ENCODE data around the gene DNPH1. TPM values are rescaled to one million over a fixed set of nuclear protein-coding genes. Genes with fewer than 3 reads are reported as not detected.

The DNPH1 gene
- total RNA-seq, 4 donors from 2014 or later, result 57.0 to 88.1 (median 74.7) TPM

DNA sequence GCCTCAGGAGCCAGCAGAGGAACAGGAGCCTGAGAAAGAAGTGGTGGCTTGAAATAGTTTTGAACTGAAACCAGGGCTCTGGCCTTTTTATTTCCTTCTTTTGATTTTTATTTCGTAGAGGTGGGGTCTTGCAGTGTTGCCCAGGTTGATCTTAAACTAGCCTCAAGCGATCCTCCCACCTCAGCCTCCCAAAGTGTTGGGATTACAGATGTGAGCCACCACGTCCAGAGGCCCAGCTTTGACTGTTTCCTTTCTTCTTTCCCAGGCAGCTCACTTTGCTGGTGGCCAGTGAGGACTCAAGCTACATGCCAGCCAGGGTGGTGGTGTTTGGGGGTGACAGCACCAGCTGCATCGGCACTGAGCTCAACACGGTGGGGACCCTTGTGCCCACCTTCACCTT is 26.8 kb downstream of the DNPH1 start:
- DNase-seq (ENCODE audit: low spot score) (no peak), ATAC-seq (ENCODE audit: low FRiP score) (no peak)
- TF ChIP-seq, protein P1, sequence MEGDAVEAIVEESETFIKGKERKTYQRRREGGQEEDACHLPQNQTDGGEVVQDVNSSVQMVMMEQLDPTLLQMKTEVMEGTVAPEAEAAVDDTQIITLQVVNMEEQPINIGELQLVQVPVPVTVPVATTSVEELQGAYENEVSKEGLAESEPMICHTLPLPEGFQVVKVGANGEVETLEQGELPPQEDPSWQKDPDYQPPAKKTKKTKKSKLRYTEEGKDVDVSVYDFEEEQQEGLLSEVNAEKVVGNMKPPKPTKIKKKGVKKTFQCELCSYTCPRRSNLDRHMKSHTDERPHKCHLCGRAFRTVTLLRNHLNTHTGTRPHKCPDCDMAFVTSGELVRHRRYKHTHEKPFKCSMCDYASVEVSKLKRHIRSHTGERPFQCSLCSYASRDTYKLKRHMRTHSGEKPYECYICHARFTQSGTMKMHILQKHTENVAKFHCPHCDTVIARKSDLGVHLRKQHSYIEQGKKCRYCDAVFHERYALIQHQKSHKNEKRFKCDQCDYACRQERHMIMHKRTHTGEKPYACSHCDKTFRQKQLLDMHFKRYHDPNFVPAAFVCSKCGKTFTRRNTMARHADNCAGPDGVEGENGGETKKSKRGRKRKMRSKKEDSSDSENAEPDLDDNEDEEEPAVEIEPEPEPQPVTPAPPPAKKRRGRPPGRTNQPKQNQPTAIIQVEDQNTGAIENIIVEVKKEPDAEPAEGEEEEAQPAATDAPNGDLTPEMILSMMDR (IDR thresholded peaks at IDR 0.05), result no peak

DNA sequence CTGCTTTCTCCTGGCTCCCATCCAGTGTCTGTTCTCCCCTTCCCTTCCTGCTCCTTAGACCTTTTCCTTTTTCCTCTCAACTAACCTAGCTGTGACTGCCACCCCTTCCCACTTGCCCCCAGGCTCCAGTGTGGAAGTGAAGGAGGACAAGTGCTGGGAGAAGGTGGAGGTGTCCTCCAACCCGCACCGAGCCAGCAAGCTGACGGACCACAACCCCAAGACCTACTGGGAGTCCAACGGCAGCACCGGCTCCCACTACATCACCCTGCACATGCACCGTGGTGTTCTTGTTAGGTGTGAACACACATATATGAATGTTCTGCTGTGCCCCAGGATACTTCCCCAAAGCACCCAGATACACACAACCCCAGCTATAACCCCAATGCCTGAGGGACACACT is 28.7 kb downstream of the DNPH1 start:
- DNase-seq (ENCODE audit: low spot score), result no peak
- TF ChIP-seq, protein P1 (IDR thresholded peaks at IDR 0.05), result no peak
- no peak for ATAC-seq (ENCODE audit: low FRiP score)

DNA sequence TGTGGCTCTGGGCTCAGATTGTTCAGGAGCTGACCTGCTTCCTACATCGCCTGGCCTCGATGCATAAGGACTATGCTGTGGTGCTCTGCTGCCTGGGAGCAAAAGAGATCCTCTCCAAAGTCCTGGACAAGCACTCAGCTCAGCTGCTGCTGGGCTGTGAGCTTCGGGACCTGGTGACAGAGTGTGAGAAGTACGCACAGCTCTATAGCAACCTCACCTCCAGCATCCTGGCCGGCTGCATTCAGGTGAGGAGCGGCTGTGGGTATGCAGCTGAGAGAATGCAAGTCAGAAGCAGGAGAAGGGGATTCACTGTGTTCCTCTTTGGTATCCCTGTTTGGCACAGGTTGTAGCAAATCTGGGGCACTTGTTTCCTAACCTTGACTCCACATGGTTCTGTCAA is 29.4 kb downstream of the DNPH1 start:
- ATAC-seq (ENCODE audit: low FRiP score) (no peak), DNase-seq (ENCODE audit: low spot score) (no peak)
- TF ChIP-seq, protein P1 (IDR thresholded peaks at IDR 0.05), result no peak

DNA sequence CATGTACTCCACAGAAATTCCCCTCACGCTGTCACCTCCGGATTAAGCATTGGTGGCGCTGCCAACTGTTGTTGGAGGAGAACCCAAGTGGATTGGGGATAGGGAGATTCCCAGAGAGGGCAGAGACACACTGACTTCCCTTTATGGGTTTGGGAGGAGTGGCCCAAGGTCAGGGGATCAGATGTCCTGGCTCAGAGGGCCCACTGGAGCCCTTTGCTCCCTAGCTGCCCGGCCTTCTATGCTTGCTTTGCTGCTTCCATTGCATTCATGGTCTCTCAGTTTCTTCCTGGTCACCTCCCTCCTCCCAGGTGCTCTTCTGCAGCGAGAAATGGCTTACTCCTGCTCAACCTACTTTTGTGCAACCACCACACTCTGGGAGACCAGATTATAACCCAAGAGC is 32.9 kb downstream of the DNPH1 start:
- no peak for DNase-seq (ENCODE audit: low spot score)
- TF ChIP-seq, protein P1 (IDR thresholded peaks at IDR 0.05), result no peak
- no peak for ATAC-seq (ENCODE audit: low FRiP score)

DNA sequence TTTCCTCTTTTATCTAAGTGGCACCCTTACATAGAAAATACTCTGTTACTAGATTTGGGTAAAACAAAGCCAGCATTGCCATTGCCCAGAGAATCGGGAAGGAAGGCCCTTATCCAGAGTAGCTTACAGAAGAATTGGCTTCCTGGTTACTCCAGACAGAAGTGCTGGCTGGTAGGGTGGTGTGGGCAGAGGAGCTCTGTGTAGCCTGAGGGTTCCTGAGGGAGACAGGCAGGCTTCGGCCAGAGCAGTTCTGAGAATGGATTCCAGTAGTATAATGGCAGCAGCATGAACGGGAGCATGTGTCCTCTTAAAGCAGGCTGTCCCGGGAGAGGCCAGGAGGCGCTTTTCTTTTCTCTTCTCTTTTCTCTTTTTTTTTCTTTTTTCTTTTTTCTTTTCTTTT is 35.4 kb downstream of the DNPH1 start:
- TF ChIP-seq, protein P1 (IDR thresholded peaks at IDR 0.05), result no peak
- DNase-seq (ENCODE audit: low spot score) (no peak), ATAC-seq (ENCODE audit: low FRiP score) (no peak)

DNA sequence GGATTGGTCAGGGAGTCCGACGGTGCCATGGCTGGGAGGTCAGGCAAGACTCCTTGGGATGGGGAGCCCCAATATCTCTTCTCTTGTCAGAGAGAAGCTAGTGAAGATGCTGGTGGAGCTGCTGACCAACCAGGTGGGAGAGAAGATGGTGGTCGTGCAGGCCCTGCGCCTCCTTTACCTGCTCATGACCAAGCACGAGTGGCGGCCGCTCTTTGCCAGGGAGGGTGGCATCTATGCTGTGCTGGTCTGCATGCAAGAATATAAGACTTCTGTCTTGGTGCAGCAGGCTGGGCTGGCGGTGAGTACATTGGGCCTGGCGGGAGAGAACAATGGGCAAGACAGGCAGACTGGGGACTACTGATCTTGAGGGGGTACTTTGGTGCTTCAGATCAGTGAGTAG is 36.4 kb downstream of the DNPH1 start:
- no peak for ATAC-seq (ENCODE audit: low FRiP score)
- no peak for DNase-seq (ENCODE audit: low spot score)

DNA sequence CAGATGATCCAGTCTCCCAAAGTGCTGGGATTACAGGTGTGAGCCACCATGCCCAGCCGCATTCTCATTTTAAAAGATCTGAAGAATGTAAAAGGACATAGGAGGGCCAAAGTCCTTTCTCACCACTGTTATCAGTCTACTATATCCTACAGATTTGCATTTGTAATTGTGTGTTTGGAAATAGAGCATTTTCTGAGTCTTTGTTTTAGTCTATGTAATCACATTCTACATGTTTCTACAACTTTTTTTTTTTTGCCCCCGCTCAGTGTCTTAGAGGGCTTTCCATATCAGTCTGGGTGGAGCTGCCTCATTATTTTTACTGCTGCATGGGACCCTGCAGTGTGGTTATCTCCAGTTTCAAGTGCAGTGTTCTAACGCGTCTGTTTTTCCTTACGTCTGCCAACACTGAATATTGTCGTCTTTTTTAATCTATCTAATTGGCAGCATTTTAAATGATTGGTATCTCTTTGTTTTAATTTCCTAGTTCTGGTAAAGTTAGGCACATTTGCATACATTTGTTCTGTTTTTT is 39.4 kb downstream of the DNPH1 start:
- DNase-seq (ENCODE audit: low spot score), result no peak
- ATAC-seq (ENCODE audit: low FRiP score), result no peak
- TF ChIP-seq, protein P1 (IDR thresholded peaks at IDR 0.05), result no peak

More for the DNA sequence above, 36.4 kb downstream of the DNPH1 start:
- TF ChIP-seq, protein P1 (IDR thresholded peaks at IDR 0.05), result no peak
